NCI-H1417 treated with DMSO at 0.1 percent for 48 hours (cell line): ENCODE data around the gene TCP11L1.
"Not testable (repeated sequence)": the region's sequence is repeated elsewhere in the genome, so short reads cannot be mapped to it uniquely, and the experiment has no call there.

ENCODE experiments used
- DNase-seq: peaks from one replicate; lab custom pipeline; 2025; lab: John Stamatoyannopoulos, UW

The TCP11L1 gene

DNA sequence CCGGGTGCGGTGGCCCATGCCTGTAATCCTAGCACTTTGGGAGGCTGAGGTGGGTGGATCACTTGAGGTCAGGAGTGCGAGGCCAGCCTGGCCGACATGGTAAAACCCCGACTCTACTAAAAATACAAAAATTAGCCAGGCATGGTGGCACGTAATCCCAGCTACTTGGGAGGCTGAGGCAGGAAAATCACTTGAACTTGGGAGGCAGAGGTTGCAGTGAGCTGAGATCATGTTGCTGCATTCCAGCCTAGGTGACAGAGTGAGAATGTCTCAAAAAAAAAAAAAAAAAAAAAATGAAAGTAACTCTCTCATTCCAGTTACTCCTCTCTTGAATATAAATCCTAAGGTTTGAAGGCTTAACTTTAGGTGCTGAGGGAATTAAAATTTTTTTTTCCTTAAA, 10.2 kb upstream of the TCP11L1 start:
- DNase-seq, result not testable (repeated sequence)

DNA sequence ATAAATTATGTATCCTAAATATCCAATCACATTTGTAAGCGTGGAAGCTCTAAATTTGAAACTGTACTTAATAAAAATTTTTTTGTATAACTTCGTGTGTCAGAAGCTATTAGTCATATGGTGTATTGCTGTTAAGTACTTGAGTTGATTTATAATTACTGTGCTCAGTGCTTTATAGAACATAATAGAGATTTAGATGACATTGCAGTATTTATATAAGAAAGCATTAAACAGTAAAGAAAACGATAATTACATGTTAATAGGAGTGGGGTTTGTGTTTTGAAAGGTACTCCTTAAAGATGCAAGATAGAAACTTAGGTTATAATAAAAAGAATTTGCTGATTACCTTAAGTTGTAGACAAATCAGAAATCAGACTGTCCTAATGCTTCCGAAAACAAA, 5.9 kb upstream of the TCP11L1 start:
- no peak for DNase-seq

DNA sequence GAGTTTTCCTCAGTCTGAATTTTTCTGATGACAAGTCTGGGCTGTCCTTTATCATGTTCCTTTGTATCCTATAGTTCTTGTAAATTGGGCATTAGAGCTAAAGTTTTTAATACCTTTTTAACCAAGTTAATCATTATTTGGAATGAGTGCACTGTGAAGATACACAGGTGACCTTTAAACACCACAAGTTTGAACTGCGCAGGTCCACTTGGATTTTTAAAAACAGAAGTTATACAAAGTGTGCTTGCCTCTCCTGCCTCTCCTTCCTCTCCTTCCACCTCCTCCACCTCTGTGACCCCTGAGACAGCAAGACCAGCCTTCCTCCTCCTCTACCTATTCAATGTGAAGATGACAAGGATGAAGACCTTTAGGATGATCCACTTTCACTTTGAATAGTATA, 4.4 kb upstream of the TCP11L1 start:
- DNase-seq, result no peak

DNA sequence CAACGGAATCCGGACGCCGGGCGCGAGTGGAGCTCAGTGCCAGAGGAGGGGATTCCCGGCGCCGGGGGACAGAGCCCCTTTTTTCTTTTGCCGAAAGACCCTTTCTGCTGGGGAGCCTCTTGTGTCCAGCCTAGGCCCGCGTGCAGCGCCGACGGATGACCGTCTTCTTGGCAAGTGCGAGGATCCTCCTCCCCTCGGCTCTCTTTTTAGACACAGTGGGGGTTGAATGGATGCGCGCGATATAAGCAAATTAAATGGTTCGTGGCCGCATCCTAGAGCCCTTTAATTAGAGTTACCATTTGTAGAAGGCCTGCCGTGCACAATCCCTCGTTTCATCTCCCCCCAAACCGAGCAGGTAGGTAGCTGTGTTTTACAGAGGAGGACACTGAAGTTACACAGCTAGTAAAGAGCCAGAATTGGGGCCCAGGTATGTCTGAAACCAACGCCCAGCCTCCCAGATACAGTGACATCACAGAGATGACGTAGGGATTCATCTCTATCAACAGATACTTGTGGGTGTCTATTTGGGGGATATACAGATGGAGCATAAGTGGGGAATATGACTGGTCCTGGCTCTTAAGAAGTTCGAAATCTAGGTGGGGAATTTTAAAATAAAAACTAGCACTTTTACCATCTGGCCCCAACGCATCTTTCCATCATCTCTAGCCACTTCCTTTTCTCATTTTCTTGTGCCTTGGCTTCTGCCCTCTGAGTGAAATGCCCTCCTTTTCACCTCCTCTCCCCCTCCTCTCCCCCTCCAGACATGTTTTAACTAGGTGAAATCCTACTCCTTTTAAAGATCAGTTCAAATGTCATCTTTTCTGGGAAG, 875 bp downstream of the TCP11L1 start:
- no peak for DNase-seq

DNA sequence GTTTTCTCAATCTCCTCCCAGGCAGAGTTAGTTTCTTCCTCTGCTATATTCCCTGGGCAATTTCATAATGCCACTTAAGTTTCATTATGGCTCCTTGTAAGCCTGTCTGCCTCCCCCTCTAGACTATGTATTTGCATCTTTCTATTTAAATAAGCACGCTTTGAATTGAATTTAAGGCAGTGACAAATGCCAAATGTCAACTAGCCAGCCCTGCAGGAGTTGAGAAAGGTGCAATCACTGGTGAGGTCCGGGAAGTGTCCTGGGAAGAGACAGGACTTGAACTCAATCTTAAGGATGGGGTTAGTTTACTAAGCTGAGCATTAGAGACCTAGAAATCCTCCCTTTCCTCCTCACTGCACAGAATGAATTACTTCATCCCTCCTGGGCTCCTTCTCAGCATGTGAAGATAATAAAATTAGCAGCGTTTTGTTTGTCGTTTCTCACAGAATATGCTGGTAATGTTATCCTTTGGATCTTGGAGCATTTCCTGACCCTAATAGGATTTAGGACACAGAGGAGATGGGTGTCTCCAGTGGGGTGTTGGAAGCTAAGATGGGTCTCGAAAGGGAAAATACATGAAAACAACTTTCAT, 1.6 kb downstream of the TCP11L1 start:
- no peak for DNase-seq

DNA sequence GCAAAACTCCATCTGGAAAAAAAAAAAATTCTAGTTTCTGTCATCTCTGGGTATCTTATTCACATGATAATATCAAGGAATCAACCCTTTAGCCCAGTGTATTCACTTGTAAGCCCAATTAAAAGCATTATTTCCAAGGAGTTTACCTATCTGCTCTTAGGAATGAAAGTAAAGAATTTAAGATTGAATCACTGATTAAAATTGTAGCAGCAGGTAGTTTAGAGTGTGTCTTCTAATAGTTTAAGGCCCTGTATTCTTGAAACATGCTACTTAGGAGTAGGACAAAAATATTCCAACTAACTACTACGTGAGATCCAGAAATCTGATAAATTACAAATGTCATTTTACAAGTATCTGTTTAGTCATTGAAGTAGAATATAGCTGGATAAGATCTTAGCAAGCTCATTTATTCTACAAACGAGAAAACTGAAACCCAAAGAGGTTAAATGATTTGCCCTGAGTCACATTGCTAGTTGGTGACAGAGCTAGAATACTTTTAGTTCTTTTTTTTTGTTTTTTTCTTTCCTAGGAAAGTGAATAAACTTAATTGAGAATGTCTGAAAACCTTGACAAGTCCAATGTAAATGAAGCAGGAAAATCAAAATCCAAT, 4.0 kb downstream of the TCP11L1 start:
- no peak for DNase-seq

DNA sequence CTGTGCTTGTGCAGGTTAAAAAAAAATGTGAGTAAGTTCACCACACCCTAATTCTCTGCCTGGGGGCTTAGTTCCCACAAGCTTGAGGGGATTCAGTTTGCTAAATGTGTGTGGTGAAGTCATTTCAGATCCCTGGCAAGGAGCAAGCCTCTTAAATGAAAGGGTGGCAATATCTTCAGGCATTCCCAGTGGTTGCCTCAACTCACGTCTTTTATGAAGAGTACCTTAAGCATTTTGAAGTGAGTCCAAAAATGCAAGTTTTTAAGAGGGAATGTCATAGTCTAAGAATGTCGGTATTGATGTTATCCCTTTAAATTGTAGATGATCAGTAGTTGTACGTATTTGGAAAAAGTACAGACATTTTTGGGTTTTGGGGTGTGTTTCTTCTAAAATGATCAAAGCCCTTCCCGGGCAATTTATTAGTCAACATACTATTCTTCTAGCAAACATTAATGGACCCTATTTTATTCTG, 4.9 kb downstream of the TCP11L1 start:
- DNase-seq, result no peak

DNA sequence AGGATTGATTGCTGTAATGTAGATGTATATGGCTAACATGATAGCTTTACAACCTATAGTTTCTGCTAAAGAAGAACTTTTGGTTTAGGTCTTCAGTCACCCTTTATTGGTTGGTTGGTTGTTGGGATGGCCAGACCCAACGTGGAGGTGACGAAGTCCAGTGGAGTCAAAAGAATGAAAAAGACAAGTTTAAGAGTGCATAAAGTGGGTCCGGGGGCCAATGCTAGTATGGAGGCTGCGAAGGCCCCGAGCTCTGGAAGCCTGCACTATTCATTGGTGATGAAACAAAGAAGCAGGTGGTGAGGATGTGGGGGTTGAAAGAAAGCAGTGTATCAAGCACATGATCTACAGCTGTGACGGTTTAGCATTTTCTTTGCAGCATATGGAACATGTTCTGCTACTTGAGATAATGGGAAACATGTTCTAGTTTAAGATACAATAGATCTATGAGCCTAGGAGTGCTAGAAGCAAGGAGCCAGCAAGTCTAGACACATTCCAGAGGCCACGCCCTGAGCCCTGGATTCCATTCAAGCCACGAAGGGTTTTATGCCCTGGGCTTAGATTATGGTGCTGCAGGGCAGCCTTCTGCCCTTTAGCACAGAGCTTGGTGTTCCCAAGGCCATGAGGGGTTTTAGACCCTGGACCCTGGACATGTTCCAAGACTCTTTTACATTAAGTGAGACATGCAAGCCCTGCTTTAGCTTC, 6.3 kb downstream of the TCP11L1 start:
- no peak for DNase-seq

DNA sequence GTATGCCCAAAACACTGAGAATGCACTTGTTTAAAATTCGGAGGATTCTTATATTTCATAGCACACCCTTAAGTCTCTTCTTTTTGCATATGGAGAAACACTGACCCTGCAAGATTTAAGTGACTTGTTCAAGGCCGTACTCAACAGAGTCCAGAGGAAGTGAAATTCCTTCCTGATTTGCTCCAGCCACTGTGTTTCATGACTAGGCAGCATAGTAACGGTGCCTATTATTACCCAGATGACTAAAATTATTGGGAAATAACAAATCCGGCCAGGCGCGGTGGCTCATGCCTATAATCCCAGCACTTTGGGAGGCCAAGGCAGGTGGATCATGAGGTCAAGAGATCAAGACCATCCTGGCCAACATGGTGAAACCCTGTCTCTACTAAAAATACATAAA, 9.3 kb downstream of the TCP11L1 start:
- DNase-seq, result not testable (repeated sequence)

DNA sequence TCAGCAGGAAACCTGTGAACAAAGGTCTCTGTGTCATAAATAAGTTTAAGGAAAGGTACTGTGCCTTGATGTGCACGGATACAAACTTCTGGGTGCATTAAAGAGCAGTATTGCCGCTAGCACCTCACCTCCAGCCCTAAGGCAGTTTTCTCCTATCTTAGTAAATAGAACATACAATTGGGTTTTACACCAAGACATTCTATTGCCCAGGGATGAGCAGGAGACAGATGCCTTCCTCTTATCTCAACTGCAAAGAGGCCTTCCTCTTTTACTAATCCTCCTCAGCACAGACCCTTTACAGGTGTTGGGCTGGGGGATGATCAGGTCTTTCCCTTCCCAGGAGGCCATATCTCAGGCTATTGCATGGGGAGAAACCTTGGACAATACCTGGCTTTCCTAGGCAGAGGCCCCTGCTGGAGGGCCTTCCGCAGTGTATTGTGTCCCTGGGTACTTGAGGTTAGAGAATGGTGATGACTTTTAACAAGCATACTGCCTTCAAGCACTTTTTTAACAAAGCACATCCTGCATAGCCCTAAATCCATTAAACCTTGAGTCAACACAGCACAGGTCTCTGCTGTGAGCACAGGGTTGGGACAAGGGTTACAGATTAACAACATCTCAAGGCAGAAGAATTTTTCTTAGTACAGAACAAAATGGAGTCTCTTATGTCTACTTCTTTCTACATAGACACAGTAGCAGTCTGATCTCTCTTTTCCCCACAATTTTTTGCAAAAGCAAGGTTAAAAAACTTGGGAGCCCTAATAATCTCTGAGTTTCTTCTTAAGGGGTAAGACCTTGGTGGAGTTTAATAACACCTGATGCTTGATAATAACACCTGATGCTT, 10.4 kb downstream of the TCP11L1 start:
- not testable (repeated sequence) for DNase-seq

DNA sequence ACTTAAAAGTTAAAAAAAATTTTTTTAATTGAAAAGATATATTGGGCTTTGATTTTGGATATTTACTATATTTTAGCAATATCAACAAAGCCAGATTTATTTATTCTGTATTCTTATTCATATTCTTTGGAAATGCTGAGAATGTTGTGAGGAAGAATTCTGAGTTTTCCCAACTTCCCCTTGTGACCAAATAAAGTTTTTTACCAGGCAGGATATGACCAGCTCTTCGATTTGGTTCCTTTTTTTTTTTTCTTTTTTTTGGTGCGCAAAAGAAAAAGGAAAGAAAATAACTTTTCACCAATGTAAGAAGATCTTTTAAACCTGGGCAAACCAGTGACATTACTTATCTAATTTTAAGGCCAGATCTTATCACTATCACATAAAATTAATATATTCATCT, 12.9 kb downstream of the TCP11L1 start:
- no peak for DNase-seq

DNA sequence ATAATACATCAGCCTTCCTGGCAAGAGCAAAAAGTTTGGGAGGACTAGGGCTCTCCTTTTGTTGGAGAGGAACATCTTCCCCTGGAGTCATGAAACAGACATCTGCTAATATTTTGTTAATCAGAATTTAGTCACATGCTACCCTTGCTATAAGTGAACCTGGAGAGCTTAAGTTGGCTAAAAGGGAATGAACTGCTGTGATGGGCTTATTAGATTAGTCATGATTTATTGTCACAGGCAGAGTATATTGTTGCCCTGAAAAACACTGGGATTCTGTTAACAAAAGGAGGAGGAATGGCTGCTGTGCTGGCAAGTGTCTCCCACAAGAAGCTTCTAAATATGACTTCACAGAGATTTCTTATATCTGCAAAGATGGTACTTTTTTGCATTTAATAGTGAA, 16.0 kb downstream of the TCP11L1 start:
- DNase-seq, result no peak

DNA sequence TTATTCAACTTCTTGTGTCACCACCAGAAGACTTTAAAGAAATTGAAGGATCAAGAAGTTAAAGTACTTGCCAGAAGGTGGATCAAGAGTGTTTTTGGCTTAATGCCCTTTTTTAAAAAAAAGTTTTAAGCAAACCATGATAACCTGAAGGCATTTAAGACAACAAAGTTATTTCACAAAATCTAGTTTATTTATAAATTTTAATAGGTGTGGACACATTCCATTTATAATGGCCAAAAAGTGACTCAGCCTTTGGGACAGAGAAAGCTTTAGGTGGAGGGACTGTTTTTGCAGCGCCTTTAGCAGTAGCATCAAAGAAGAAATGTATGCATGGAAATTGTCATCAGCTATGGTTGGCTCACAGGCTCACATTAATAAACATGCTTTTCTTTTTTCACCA, 17.9 kb downstream of the TCP11L1 start:
- no peak for DNase-seq

DNA sequence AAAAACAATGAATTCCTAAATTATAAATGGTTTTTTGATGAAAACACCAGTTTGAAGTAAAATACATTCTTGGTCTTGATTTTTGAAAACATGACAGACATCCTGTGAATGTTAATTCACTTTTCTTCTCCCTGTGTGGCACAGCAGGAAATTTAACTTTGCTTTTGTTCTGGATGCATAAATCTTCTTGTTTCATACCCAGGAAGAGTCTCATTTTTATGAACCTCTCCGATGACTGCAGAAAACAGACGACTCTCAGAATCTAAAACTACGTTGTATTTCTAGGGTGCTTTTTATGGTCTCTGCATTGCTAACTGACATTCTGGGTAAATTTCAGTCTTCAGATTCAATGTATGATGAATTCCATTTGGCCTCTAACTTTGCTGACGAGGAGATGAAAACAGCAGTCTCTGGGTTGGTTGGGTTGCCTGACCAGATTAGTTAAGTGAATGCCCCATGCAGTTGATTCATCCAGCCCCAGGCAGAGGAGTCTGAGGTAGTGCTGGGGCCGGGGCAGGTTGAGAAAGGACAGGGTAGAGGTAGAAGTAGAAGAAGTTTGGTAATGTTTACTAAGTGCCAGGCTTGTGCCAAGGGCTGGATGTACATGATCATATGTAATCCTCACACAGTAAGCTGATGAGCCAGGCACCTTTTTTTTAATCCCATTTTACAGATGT, 20.1 kb downstream of the TCP11L1 start:
- no peak for DNase-seq

DNA sequence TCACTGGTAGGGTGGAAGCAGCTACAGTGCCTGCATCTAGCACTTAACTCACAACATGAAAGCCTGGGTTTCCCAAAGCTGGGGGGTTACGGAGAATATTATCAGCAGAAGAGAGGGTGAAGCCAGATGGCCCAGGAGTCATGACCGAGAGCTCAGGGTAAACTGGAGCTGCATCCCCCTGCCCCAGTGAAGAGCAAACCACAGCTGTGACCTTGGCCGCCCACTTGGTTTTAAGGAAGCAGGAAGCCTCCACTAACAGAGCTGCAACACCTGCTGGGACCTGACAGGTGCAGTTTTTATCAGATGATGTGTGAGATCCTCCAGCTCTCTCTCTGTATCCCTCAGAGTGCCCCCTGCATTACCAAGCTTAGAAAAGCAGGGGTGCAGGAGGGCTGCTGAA, 20.9 kb downstream of the TCP11L1 start:
- DNase-seq, result no peak

DNA sequence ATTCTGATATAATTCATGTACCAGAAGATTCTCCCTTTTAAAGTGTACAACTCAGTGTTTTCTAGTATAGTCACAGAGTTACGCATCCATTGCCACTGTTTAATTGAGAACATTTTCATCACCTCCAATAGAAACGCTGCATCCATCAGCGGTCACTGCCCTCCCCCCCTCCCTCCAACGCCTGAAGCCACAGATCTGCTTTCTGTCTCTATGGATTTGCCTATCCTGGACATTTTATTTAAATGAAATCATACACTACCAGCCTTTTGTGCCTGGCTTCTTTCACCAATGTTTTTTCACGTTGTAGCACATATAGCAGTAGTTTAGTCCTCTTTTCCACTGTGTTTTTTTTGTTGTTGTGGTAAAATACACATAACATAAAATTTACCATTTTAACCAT, 22.8 kb downstream of the TCP11L1 start:
- DNase-seq, result no peak

DNA sequence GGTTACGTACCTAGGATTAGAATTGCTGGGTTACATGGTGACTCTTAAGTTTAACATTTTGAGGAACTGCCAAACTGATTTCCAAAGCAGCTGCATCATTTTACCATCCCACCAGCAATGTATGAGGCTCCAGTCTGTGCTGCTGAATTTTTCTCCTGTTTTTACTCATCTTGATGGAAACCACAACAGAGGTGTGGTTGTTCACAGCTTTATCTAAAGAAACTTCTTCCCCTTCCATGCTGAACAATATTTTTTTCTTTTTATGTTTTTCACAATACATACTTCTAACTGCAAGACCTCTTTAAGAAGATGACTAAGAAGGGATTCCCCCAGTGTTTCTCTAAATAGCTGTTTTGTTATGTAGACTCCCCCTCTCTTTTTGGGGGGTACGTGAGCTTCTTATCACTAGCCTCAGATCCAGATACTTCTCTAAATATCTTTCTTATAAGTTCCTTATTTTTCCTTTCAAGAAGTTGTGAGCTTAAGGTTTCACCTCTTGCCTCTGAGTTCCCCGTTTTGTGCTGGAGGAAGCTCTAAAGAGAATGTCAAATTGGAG, 24.0 kb downstream of the TCP11L1 start:
- no peak for DNase-seq

DNA sequence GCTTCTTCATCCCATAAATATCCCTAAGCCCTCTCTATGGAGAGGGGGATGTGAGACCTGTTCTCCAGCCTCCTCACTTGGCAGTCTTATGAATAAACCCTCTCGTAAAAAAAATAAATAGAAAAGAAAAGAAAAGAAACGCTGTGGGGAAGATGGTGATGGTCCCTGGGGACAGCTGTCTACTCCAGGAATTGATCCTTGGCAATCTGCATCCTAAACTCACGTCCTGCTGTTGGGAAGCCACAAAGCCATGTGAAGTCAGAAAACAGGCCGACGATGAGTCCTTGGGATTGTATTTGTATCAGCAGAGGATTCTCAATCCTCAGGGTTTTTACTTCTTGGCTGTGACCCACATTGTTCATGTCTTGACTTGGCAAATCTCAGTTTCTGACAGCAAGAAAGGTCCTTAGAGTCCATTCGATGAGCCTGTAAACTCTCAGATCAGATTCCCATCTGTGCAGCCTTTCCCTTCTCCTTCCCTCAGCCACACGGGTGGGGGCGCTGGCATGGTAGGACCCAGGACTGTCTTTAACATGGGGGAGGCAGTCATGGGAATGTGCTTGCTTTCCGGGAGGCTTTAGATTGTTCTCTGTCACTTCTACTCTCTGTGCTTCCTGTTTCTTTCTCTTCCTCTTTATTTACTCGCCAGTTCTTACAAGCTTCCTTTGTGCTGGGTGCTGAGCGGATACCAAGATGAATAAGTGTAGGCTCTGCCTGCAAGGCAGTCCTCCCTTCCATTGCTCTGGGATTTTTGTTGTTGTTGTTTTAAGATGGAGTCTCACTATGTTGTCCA, 24.9 kb downstream of the TCP11L1 start:
- DNase-seq, result no peak

DNA sequence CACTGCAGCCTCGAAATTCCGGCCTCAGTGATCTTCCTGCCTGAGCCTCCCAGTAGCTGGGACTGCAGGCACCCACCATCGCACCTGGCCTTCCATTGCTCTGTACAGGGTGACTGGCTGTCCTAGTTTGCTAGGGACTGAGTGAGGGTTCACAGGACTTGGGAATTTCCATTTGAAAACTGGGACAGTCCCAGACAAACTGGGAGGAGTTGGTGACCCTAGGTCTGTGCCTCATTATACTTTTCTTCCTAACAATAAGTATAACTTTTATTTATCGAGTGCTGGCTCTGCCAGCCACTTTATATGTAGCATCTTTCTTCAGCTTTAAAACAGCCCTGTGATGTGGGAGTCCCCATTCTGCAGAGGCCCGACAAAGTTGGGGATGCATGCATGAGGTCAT, 25.5 kb downstream of the TCP11L1 start:
- no peak for DNase-seq
